ENCODE results near the gene NECTIN1.

The NECTIN1 gene

GRCh38 chr11:119594639-119595249 is 134.3 kb downstream of the NECTIN1 start:
- TF ChIP-seq CTCF (IDR thresholded peaks at IDR 0.05; ENCODE audit: low read length, missing control alignments), result no peak
- no peak overlapping the region for H3K4me3 ChIP-seq (replicated peaks; ENCODE audit: low read depth, low read length)
- DNase-seq (ENCODE audit: low read depth), result peak; percentile 52

- H3K4me3 ChIP-seq (replicated peaks; ENCODE audit: low read depth, low read length), result no peak overlapping the region
- no peak for DNase-seq (ENCODE audit: low read depth)
- TF ChIP-seq CTCF (IDR thresholded peaks at IDR 0.05; ENCODE audit: low read length, missing control alignments), result no peak
Observed at GRCh38 chr11:119593346-119593745, 135.7 kb downstream of the NECTIN1 start.

GRCh38 chr11:119592642-119593041 is 136.4 kb downstream of the NECTIN1 start:
- no peak for DNase-seq (ENCODE audit: low read depth)
- no peak overlapping the region for H3K4me3 ChIP-seq (replicated peaks; ENCODE audit: low read depth, low read length)
- no peak for TF ChIP-seq CTCF (IDR thresholded peaks at IDR 0.05; ENCODE audit: low read length, missing control alignments)

- H3K4me3 ChIP-seq (replicated peaks; ENCODE audit: low read depth, low read length), result no peak overlapping the region
- TF ChIP-seq CTCF (IDR thresholded peaks at IDR 0.05; ENCODE audit: low read length, missing control alignments), result no peak
Observed at GRCh38 chr11:119591836-119592310, 137.1 kb downstream of the NECTIN1 start.

GRCh38 chr11:119590651-119591351 is 138.2 kb downstream of the NECTIN1 start:
- no peak for TF ChIP-seq CTCF (IDR thresholded peaks at IDR 0.05; ENCODE audit: low read length, missing control alignments)
- H3K4me3 ChIP-seq (replicated peaks; ENCODE audit: low read depth, low read length), result no peak overlapping the region
- DNase-seq (ENCODE audit: low read depth), result no peak

More at GRCh38 chr11:119591836-119592310, 137.1 kb downstream of the NECTIN1 start:
- DNase-seq (ENCODE audit: low read depth), result no peak

- DNase-seq (ENCODE audit: low read depth), result no peak
- TF ChIP-seq CTCF (IDR thresholded peaks at IDR 0.05; ENCODE audit: low read length, missing control alignments), result no peak
Observed at GRCh38 chr11:119589001-119589400, 140.0 kb downstream of the NECTIN1 start.

More at GRCh38 chr11:119589001-119589400, 140.0 kb downstream of the NECTIN1 start:
- no peak overlapping the region for H3K4me3 ChIP-seq (replicated peaks; ENCODE audit: low read depth, low read length)
